Right atrium auricular region (tissue), 2 donors: Measurements from ENCODE around the gene CD1C. TPM values are rescaled to one million over a fixed set of nuclear protein-coding genes. Genes with fewer than 3 reads are reported as not detected.
"Not testable (repeated sequence)": the region's sequence is repeated elsewhere in the genome, so short reads cannot be mapped to it uniquely, and the experiment has no call there.

Experiments used
- DNase-seq: peaks from one replicate; pipeline ENCODE4 v3.0.0-alpha.2; 2019; ENCODE audit warnings: low spot score
- H3K27ac ChIP-seq, 2 donors: fragments of 200-600 bp; sonication (generic); 1 replicate in 1 of 2; 2 replicates in 1 of 2; pipeline ENCODE4 v1.5.1; 2016 to 2019
- H3K27me3 ChIP-seq, 2 donors: fragments of 200-600 bp; sonication (generic); one replicate each; pipeline versions ENCODE4 v1.5.1 to v1.6.0; 2017 to 2019
- H3K36me3 ChIP-seq: fragments of 200-600 bp; sonication (generic); one replicate; pipeline ENCODE4 v1.5.1; 2016
- H3K4me1 ChIP-seq, 2 donors: fragments of 200-600 bp; sonication (generic); one replicate each; pipeline versions ENCODE4 v1.5.1 to v1.6.0; 2017 to 2019
- H3K4me3 ChIP-seq, 2 donors: fragments of 200-600 bp; sonication (generic); 1 replicate in 1 of 2; 2 replicates in 1 of 2; pipeline ENCODE4 v1.5.1; 2017 to 2019; ENCODE audit warnings: mild to moderate bottlenecking in 1 of 2, moderate library complexity in 1 of 2
- H3K9me3 ChIP-seq, 2 donors: fragments of 200-600 bp; sonication (generic); one replicate each; pipeline ENCODE4 v1.5.1; 2019
- CTCF ChIP-seq, 2 donors: fragments of 200-600 bp; sonication (generic); IDR thresholded peaks; one replicate each; pipeline ENCODE4 v1.5.1; 2019; ENCODE audit warnings: antibody characterized with exemption in 2 of 2
- total RNA-seq, 2 donors: library from RNA; depleted of rRNA; stranded (reverse); fragments of >200 nt; gene quantifications; one replicate each; pipeline ENCODE4 v1.1.0, GENCODE V29; 2016

CD1C gene
- total RNA-seq, 2 donors from 2014 or later: 0.31 to 0.44 TPM

DNA sequence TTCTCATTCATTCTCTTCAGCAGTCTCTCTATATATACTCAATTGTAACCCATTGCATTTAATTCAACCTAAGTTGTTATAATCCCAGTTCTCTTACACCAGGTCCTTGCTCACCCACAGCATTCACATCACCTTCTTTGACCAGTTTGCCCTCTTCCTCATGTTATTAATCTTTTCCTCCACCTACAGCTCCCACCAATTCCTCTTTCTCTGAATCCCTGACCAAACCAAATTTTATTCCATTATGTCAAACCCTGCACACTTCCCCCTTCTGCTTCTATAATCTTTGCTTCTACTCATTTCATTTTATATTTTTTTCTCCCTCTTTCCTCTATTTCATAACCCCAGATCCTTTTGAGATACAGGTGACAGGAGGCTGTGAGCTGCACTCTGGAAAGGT, 34.1 kb upstream of the CD1C start:
- Histone ChIP-seq H3K9me3 (peaks cover 0 to 3% of the 10 kb centered on the region in 2 donors), H3K4me1 (no peaks in the 10 kb centered on the region), H3K27me3 (no peaks in the 10 kb centered on the region), H3K27ac (no peak overlapping the region), H3K4me3 (no peak overlapping the region), H3K36me3 (no peaks in the 10 kb centered on the region)
- no peak for TF ChIP-seq CTCF (IDR thresholded peaks at IDR 0.05)
- no peak for DNase-seq

DNA sequence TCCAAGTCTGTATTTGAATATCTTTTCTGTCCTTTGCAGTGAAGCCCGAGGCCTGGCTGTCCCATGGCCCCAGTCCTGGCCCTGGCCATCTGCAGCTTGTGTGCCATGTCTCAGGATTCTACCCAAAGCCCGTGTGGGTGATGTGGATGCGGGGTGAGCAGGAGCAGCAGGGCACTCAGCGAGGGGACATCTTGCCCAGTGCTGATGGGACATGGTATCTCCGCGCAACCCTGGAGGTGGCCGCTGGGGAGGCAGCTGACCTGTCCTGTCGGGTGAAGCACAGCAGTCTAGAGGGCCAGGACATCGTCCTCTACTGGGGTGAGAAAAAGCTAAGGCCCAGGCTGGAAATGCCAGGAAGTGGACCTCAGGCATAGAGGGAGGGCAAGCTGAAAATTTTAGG, 33.0 kb upstream of the CD1C start:
- H3K36me3 ChIP-seq, H3K9me3 ChIP-seq, H3K4me1 ChIP-seq, DNase-seq, H3K4me3 ChIP-seq, H3K27ac ChIP-seq, H3K27me3 ChIP-seq: not testable (repeated sequence)

DNA sequence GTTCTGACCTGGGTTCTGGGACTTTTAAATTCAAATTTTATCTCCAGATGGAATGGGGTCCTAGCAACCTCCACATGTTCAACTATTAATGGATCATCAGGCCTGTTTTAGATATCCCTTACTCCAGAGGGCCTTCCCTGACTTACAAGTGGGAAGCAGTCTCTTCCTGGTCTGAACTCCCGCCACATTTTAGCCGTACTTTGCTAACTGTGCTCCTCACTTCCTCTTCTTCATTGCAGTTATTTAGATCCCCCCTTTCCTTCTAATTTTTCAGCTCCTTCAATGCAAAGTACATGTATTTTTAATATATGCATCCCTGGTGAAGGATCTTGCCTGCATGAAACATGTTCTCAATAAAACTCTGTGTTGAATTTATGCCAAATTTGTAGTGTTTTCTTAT, 31.8 kb upstream of the CD1C start:
- TF ChIP-seq CTCF (IDR thresholded peaks at IDR 0.05): no peak
- Histone ChIP-seq H3K27me3 (no peaks in the 10 kb centered on the region), H3K27ac (no peak overlapping the region), H3K4me3 (no peak overlapping the region), H3K9me3 (no peaks in the 10 kb centered on the region), H3K36me3 (no peaks in the 10 kb centered on the region), H3K4me1 (no peaks in the 10 kb centered on the region)
- no peak for DNase-seq

- no peaks in the 10 kb centered on the region for H3K36me3 ChIP-seq
- no peak for TF ChIP-seq CTCF (IDR thresholded peaks at IDR 0.05)
- H3K27me3 ChIP-seq: no peaks in the 10 kb centered on the region
- no peaks in the 10 kb centered on the region for H3K4me1 ChIP-seq
- H3K4me3 ChIP-seq: no peak overlapping the region
- H3K27ac ChIP-seq: no peak overlapping the region
- DNase-seq: no peak
- H3K9me3 ChIP-seq: no peaks in the 10 kb centered on the region
Measured at GRCh38 chr1:158259117-158259516, 30.6 kb upstream of the CD1C start.

GRCh38 chr1:158272681-158273080, 17.0 kb upstream of the CD1C start:
- no peak overlapping the region for H3K27ac ChIP-seq
- no peaks in the 10 kb centered on the region for H3K27me3 ChIP-seq
- no peak overlapping the region for H3K4me3 ChIP-seq
- no peak for TF ChIP-seq CTCF (IDR thresholded peaks at IDR 0.05)
- H3K4me1 ChIP-seq: no peaks in the 10 kb centered on the region
- H3K9me3 ChIP-seq: no peaks in the 10 kb centered on the region
- DNase-seq: no peak
- no peaks in the 10 kb centered on the region for H3K36me3 ChIP-seq

- TF ChIP-seq CTCF (IDR thresholded peaks at IDR 0.05): no peak
- DNase-seq: no peak
Measured at GRCh38 chr1:158274797-158275196, 14.9 kb upstream of the CD1C start.

GRCh38 chr1:158282421-158282820, 7.3 kb upstream of the CD1C start:
- H3K36me3 ChIP-seq, H3K27me3 ChIP-seq, H3K27ac ChIP-seq, H3K4me1 ChIP-seq, DNase-seq, H3K4me3 ChIP-seq, H3K9me3 ChIP-seq: not testable (repeated sequence)

More at GRCh38 chr1:158274797-158275196, 14.9 kb upstream of the CD1C start:
- peaks cover 0 to 5% of the 10 kb centered on the region in 2 donors for H3K9me3 ChIP-seq
- H3K36me3 ChIP-seq: no peaks in the 10 kb centered on the region
- no peak overlapping the region for H3K4me3 ChIP-seq
- no peak overlapping the region for H3K27ac ChIP-seq
- no peaks in the 10 kb centered on the region for H3K4me1 ChIP-seq
- H3K27me3 ChIP-seq: no peaks in the 10 kb centered on the region
